DMS 273 (cell line): Measurements from ENCODE around the gene MAG.
"Not testable (repeated sequence)": the region's sequence is repeated elsewhere in the genome, so short reads cannot be mapped to it uniquely, and the experiment has no call there.

Source experiments
- DNase-seq: peaks from one replicate; lab custom pipeline; 2025; ENCODE audit not compliant: unreplicated experiment; lab: John Stamatoyannopoulos, UW

The MAG gene

DNA sequence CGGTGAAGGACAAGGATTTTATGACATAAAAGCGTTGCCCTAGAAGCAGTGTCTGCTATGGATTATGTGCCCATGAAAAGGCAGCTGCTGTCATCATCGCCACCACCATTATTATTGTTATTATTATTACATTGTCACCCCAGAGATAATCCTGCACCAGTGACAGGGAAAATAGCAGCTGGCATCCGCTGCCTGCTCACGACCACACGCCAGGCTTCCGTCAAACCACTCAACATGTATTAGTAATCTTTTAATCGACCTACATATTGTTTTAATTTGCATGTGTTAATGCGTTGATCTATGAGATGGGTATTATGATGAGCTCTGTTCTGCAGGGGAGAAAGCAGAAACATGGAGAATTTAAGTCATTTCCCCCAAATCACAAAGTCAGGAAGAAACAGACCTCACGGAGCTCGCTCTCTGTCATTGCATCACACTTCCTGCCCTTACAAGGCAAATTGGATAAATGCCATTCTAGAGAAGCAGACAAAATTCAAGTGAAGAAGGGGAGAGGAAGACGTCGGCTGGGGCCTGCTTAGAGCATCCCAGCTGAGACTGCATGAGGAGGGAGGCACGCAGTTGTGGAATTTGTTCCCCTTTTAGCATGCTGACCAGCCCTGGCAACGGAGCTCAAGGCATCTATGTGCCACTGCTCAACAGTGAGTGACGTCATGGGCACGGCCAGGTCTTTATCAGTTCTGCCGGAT lies 66.1 kb downstream of the MAG start, which contains the start of gene FFAR3:
Gene FFAR3 (plus strand): TSS at position 594 of the 707 bp plus-strand sequence. CDS start 431 bp downstream, outside the sequence.
- no peak for DNase-seq

GRCh38 chr19:35358834-35359233 lies 66.9 kb downstream of the MAG start:
- DNase-seq = not testable (repeated sequence)

DNA sequence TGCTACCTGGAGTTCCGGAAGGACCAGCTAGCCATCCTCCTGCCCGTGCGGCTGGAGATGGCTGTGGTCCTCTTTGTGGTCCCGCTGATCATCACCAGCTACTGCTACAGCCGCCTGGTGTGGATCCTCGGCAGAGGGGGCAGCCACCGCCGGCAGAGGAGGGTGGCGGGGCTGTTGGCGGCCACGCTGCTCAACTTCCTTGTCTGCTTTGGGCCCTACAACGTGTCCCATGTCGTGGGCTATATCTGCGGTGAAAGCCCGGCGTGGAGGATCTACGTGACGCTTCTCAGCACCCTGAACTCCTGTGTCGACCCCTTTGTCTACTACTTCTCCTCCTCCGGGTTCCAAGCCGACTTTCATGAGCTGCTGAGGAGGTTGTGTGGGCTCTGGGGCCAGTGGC lies 67.4 kb downstream of the MAG start:
- not testable (repeated sequence) for DNase-seq

DNA sequence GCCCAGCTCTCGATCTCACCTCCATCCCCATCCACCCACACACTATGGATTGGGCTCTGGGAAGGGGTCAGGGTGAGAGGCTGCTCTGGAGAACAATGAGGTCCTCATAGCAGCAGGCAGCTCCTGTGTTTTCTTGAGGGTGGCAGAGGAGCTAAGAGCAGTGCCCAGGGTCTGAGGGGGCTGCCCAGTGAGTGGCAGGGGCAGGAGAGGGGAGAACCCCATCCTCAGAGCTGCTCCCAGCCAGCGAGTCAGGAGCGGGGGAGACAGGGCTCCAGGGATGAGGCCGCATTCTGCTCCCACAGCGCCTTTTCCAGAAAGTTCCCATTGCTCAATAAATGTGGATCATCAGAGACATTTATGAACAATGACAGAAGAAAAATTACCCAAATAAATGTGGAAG lies 68.1 kb downstream of the MAG start:
- not testable (repeated sequence) for DNase-seq

DNA sequence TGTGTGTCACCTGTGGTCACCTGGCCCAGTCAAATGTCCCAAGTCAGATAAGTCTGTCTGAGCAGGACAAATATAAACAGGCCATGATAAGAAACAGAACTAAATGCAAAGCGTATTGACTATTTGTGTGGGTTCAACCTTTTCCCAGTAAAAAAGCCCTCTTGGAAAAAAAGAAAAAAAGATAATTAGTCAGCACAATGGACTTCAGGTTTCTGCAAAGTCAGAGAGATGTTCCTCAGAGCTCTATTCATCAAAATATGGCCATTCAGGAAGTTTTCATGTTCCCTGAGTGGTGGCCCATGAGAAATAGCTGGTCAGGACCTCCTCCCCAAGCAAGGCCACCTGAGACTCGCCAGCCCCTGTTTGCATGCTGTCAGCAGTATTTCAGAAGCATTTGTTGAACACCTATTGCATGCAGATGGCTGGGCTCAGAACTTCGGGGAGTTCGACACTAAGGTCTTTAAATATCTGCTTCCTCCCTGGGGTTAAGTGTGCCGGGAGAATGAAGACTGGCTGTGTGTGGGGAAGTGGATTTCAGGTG lies 69.0 kb downstream of the MAG start:
- DNase-seq = no peak

- no peak for DNase-seq
These were observed 70.5 kb downstream of the MAG start for GRCh38 chr19:35362261-35363000.

GRCh38 chr19:35363001-35363590 lies 71.1 kb downstream of the MAG start:
- DNase-seq = no peak
